Measurements from ENCODE around the gene WDSUB1. TPM values are rescaled to one million over a fixed set of nuclear protein-coding genes. Genes with fewer than 3 reads are reported as not detected.

WDSUB1 gene
- total RNA-seq, 3 donors from 2014 or later (not counting 1 experiment from before 2014, with no cell fraction given), result 13.7 to 21.2 (median 14.9) TPM

- Mint-ChIP-seq H3K27me3 (ENCODE audit: low read depth in 2 of 2) (no peaks in the 10 kb centered on the region), H3K4me1 (peaks cover 66% of the 10 kb centered on the region in 2 donors), H3K9me3 (no peaks in the 10 kb centered on the region), H3K4me3 (no peak overlapping the region), H3K27ac (peak overlapping the region; percentile 76 to 81), H3K36me3 (no peaks in the 10 kb centered on the region)
- H3K4me3 ChIP-seq (ENCODE audit: low read length), result no peak overlapping the region
- 97% methylated on average over 14 of the region's 14 CpGs for WGBS (ENCODE audit: insufficient coverage)
- DNase-seq (no peak), ATAC-seq (no peak)
- H3K4me1 ChIP-seq (ENCODE audit: control insufficient read depth, insufficient read depth, low read length), result peaks cover 62% of the 10 kb centered on the region
- no peaks in the 10 kb centered on the region for H3K27me3 ChIP-seq (ENCODE audit: control insufficient read depth, insufficient read depth, low read length)
- no peaks in the 10 kb centered on the region for H3K36me3 ChIP-seq (ENCODE audit: control insufficient read depth, insufficient read depth, low read length)
- intact Hi-C loops (cut with micrococcal nuclease), result loop anchor here (5.0 kb wide), 1 partner anchor 484 kb away; the partner anchor contains the start of gene MARCHF7
- H3K9me3 ChIP-seq (ENCODE audit: control insufficient read depth, insufficient read depth, low read length), result no peaks in the 10 kb centered on the region
- no peak for TF ChIP-seq CTCF (IDR thresholded peaks at IDR 0.05)
- H3K27ac ChIP-seq (ENCODE audit: low read length), result no peak overlapping the region
Observed at GRCh38 chr2:159228081-159228581, 58.4 kb downstream of the WDSUB1 start.

- no peak for TF ChIP-seq CTCF (IDR thresholded peaks at IDR 0.05)
- Histone ChIP-seq H3K27me3 (ENCODE audit: control insufficient read depth, insufficient read depth, low read length) (no peaks in the 10 kb centered on the region), H3K27ac (ENCODE audit: low read length) (no peak overlapping the region), H3K4me3 (ENCODE audit: low read length) (no peak overlapping the region), H3K36me3 (ENCODE audit: control insufficient read depth, insufficient read depth, low read length) (no peaks in the 10 kb centered on the region), H3K4me1 (ENCODE audit: control insufficient read depth, insufficient read depth, low read length) (peaks cover 62% of the 10 kb centered on the region), H3K9me3 (ENCODE audit: control insufficient read depth, insufficient read depth, low read length) (no peaks in the 10 kb centered on the region)
- ATAC-seq, result peak; percentile 49 to 67 (median 65)
- intact Hi-C loops (cut with micrococcal nuclease), result loop anchor here (2.0 to 5.0 kb wide), 2 partner anchors 55 to 485 kb away; partner anchors contain the start of gene MARCHF7
- H3K9me3 Mint-ChIP-seq, result no peaks in the 10 kb centered on the region
- 22% methylated on average over 3 of the region's 3 CpGs for WGBS (ENCODE audit: insufficient coverage)
- DNase-seq, result peak; percentile 37 to 53
- peak overlapping the region; percentile 73 for H3K4me3 Mint-ChIP-seq
- H3K27me3 Mint-ChIP-seq (ENCODE audit: low read depth in 2 of 2), result no peaks in the 10 kb centered on the region
- peaks cover 66% of the 10 kb centered on the region in 2 donors for H3K4me1 Mint-ChIP-seq
- no peaks in the 10 kb centered on the region for H3K36me3 Mint-ChIP-seq
- peak overlapping the region; percentile 76 to 81 for H3K27ac Mint-ChIP-seq
Observed at GRCh38 chr2:159227467-159227866, 59.0 kb downstream of the WDSUB1 start.

GRCh38 chr2:159226608-159227385 is 59.7 kb downstream of the WDSUB1 start:
- Histone ChIP-seq H3K9me3 (ENCODE audit: control insufficient read depth, insufficient read depth, low read length) (no peaks in the 10 kb centered on the region), H3K4me1 (ENCODE audit: control insufficient read depth, insufficient read depth, low read length) (peaks cover 62% of the 10 kb centered on the region), H3K27ac (ENCODE audit: low read length) (peak overlapping the region; percentile 3), H3K27me3 (ENCODE audit: control insufficient read depth, insufficient read depth, low read length) (no peaks in the 10 kb centered on the region), H3K36me3 (ENCODE audit: control insufficient read depth, insufficient read depth, low read length) (no peaks in the 10 kb centered on the region), H3K4me3 (ENCODE audit: low read length) (no peak overlapping the region)
- peaks cover 66% of the 10 kb centered on the region in 2 donors for H3K4me1 Mint-ChIP-seq
- no peaks in the 10 kb centered on the region for H3K36me3 Mint-ChIP-seq
- H3K27ac Mint-ChIP-seq, result peak overlapping the region; percentile 76 to 81
- ATAC-seq (no peak), DNase-seq (no peak)
- no peaks in the 10 kb centered on the region for H3K27me3 Mint-ChIP-seq (ENCODE audit: low read depth in 2 of 2)
- intact Hi-C loops (cut with micrococcal nuclease), result loop anchor here (1.0 to 5.0 kb wide), 4 partner anchors 24 to 486 kb away; partner anchors contain the start of gene MARCHF7
- H3K9me3 Mint-ChIP-seq, result no peaks in the 10 kb centered on the region
- H3K4me3 Mint-ChIP-seq, result peak overlapping the region; percentile 73
- no peak for TF ChIP-seq CTCF (IDR thresholded peaks at IDR 0.05)

Data from natural killer cell (primary cell).